DMS53 (cell line): Measurements from ENCODE around the gene MERTK.
A peak's percentile ranks its signal among the peaks of the same experiment; 100 is the strongest.
"Not testable (repeated sequence)": the region's sequence is repeated elsewhere in the genome, so short reads cannot be mapped to it uniquely, and the experiment has no call there.

Source experiments
- DNase-seq: peaks from one replicate; lab custom pipeline; 2025; lab: John Stamatoyannopoulos, UW

MERTK gene

GRCh38 chr2:111909997-111910396 is 11.6 kb downstream of the MERTK start:
- not testable (repeated sequence) for DNase-seq

GRCh38 chr2:111910609-111911277 is 12.3 kb downstream of the MERTK start:
- no peak for DNase-seq

- DNase-seq: not testable (repeated sequence)
These were observed 13.0 kb downstream of the MERTK start for GRCh38 chr2:111911295-111911977.

GRCh38 chr2:111912547-111912946 is 14.1 kb downstream of the MERTK start:
- DNase-seq: peak; percentile 32

- DNase-seq: no peak
These were observed 18.7 kb downstream of the MERTK start for GRCh38 chr2:111917106-111917505.

- peak; percentile 49 for DNase-seq
These were observed 20.0 kb downstream of the MERTK start for GRCh38 chr2:111918383-111918806.

GRCh38 chr2:111919365-111919764 is 21.0 kb downstream of the MERTK start:
- peak; percentile 43 for DNase-seq

- DNase-seq: peak; percentile 96
These were observed 21.6 kb downstream of the MERTK start for GRCh38 chr2:111919794-111920608.

GRCh38 chr2:111923276-111923804 is 24.9 kb downstream of the MERTK start:
- DNase-seq: no peak

- no peak for DNase-seq
These were observed 26.3 kb downstream of the MERTK start for GRCh38 chr2:111924617-111925107.

- DNase-seq: no peak
These were observed 29.3 kb downstream of the MERTK start for GRCh38 chr2:111927723-111928122.

- DNase-seq: no peak
These were observed 32.0 kb downstream of the MERTK start for GRCh38 chr2:111930409-111930808.

GRCh38 chr2:111930875-111931274 is 32.5 kb downstream of the MERTK start:
- DNase-seq: no peak

- DNase-seq: no peak
These were observed 34.5 kb downstream of the MERTK start for GRCh38 chr2:111932841-111933291.

GRCh38 chr2:111933900-111934299 is 35.5 kb downstream of the MERTK start:
- not testable (repeated sequence) for DNase-seq

- no peak for DNase-seq
These were observed 38.5 kb downstream of the MERTK start for GRCh38 chr2:111936881-111937280.

- DNase-seq: no peak
These were observed 40.0 kb downstream of the MERTK start for GRCh38 chr2:111938392-111938791.

GRCh38 chr2:111940333-111941196 is 42.2 kb downstream of the MERTK start:
- no peak for DNase-seq

- DNase-seq: no peak
These were observed 43.1 kb downstream of the MERTK start for GRCh38 chr2:111941531-111941930.

- no peak for DNase-seq
These were observed 46.3 kb downstream of the MERTK start for GRCh38 chr2:111944531-111945210.
